Mammary epithelial cell (primary cell): Measurements from ENCODE around the gene CNPY3.
"Not testable (repeated sequence)": the region's sequence is repeated elsewhere in the genome, so short reads cannot be mapped to it uniquely, and the experiment has no call there.

Experiments used
- EZH2 ChIP-seq: IDR thresholded peaks from 2 replicates; pipeline ENCODE4 v1.6.1; 2012; ENCODE audit warnings: low read length, inconsistent platforms, borderline replicate concordance
- TF ChIP-seq, protein P1 (sequence below), 2 donors: IDR thresholded peaks in 1 of 2; conservative IDR thresholded peaks in 1 of 2; 2 replicates each; pipeline ENCODE4 v1.5.1; 2011 to 2012; ENCODE audit warnings: inconsistent platforms in 2 of 2, low read length in 2 of 2, mild to moderate bottlenecking in 2 of 2, control low read depth in 1 of 2, low read depth in 1 of 2; ENCODE audit not compliant: insufficient read depth in 1 of 2; ENCODE audit errors: extremely low read depth in 1 of 2

DNA sequence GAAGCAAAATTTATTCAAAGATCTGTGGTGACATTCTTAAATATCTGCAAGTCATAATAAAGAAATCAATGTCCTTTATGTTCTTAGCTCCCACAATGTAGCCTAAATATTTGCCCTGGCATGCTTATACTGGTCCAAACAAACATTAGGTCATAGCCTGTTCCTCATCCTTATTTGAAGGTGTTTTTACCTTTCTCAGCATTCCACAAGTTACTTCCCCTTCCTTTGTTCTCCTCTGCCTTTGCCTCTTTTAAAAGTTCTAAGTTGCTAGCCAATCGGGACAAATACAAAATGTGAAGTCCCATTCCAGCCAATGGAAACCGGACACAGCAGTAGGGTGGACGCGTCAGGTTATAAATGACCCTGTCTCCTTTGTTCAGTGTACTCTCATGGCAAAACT, 25.1 kb downstream of the CNPY3 start:
- TF ChIP-seq, protein P1, sequence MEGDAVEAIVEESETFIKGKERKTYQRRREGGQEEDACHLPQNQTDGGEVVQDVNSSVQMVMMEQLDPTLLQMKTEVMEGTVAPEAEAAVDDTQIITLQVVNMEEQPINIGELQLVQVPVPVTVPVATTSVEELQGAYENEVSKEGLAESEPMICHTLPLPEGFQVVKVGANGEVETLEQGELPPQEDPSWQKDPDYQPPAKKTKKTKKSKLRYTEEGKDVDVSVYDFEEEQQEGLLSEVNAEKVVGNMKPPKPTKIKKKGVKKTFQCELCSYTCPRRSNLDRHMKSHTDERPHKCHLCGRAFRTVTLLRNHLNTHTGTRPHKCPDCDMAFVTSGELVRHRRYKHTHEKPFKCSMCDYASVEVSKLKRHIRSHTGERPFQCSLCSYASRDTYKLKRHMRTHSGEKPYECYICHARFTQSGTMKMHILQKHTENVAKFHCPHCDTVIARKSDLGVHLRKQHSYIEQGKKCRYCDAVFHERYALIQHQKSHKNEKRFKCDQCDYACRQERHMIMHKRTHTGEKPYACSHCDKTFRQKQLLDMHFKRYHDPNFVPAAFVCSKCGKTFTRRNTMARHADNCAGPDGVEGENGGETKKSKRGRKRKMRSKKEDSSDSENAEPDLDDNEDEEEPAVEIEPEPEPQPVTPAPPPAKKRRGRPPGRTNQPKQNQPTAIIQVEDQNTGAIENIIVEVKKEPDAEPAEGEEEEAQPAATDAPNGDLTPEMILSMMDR (conservative IDR thresholded peaks at IDR 0.05 in 1 of 2, IDR thresholded peaks at IDR 0.05 in 1 of 2; ENCODE audit: extremely low read depth in 1 of 2, insufficient read depth in 1 of 2, low read depth in 1 of 2, low read length in 2 of 2), result not testable (repeated sequence)
- TF ChIP-seq EZH2, result not testable (repeated sequence)
